ENCODE data around the gene APOC3. TPM values are rescaled to one million over a fixed set of nuclear protein-coding genes. Genes with fewer than 3 reads are reported as not detected.

APOC3 gene
- polyA plus RNA-seq, 1 donor: not detected

GRCh38 chr11:116874251-116874650, 44.5 kb downstream of the APOC3 start:
- DNase-seq (ENCODE audit: low read depth): no peak

GRCh38 chr11:116875194-116875593, 45.5 kb downstream of the APOC3 start:
- DNase-seq (ENCODE audit: low read depth): no peak

GRCh38 chr11:116876656-116877055, 46.9 kb downstream of the APOC3 start:
- DNase-seq (ENCODE audit: low read depth): no peak

DNA sequence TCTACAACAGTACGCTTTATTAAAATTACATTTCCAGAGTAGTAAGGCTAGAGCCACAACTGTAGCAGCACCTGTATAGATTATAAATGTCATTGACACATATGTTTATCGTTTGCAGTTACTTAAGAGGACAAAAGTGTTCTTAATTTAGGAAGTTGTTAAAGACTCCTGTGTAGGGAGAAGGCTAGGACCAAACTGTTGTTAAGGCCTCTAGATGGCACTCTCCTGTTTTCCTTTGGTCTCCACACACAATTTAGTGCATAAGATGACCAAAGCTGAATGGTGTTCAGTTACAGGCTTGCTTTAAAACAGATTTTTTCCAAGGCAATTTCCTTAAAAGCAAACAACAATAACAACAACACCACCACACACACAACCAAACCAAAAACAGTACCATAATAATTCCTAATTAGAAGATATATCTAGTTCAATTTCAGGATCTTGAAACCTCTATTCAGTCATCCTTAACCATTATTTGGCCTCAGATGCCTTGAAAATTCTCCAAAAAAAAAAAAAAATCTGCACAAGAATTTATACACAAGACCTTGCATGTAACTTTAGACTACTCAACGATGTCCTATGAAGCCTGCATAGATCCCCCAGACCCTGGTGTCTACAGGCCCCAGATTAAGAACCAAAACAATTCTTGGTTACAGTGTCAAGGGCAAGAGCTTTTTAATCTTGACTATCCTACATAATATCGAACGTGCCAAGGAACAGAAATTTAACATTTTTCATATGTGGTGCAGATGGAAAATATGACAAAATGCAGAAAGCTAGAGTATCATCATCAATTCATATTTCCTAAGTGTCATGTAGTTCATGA, 50.3 kb downstream of the APOC3 start:
- DNase-seq (ENCODE audit: low read depth): peak; percentile 75

- DNase-seq (ENCODE audit: low read depth): no peak
These were observed 51.4 kb downstream of the APOC3 start for GRCh38 chr11:116881143-116881542.

DNA sequence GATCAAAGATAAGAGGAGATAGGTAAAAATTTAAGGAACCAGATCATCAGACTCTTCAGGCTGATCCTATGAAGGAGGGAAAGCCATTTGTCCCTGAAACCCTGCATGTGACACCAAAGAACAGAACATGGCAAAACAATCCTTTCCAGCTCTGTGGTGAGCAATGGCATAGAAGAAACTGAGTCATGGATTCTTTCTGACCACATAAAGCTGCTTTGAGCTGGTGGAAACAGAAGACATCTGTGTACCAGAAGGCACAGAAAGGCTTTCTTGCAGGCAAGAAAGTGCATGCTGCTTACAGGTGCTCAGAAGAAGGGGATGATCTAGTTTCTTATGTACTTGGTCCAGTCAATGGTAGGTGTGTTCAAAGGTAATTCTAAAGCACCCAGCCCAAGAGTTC, 52.7 kb downstream of the APOC3 start:
- DNase-seq (ENCODE audit: low read depth): no peak

Other genes starting within 250 kb of the APOC3 start
- 18.0 TPM for gene BUD13, start 56.9 kb upstream of the APOC3 start, polyA plus RNA-seq (ENCODE audit: insufficient read length)
- 40.5 TPM for gene ZPR1, start 41.9 kb upstream of the APOC3 start, polyA plus RNA-seq (ENCODE audit: insufficient read length)
- not detected for gene APOA5, start 38.0 kb upstream of the APOC3 start, polyA plus RNA-seq (ENCODE audit: insufficient read length)
- not detected for gene APOA4, start 6.6 kb upstream of the APOC3 start, polyA plus RNA-seq (ENCODE audit: insufficient read length)
- gene APOA1, start 7.7 kb downstream of the APOC3 start, polyA plus RNA-seq (ENCODE audit: insufficient read length): 0.80 TPM